ENCODE results near the gene CIB2. TPM values are rescaled to one million over a fixed set of nuclear protein-coding genes. Genes with fewer than 3 reads are reported as not detected.

CIB2 gene
- total and polyA plus RNA-seq, 2 experiments from 2014 or later, result 40.5 to 48.9 TPM

GRCh38 chr15:78171864-78172472 is 40.7 kb upstream of the CIB2 start:
- TF ChIP-seq EZH2phosphoT487 (IDR thresholded peaks at IDR 0.05; ENCODE audit: low read depth, severe bottlenecking, unreplicated experiment), result no peak
- TF ChIP-seq EZH2 (IDR thresholded peaks at IDR 0.05; ENCODE audit: borderline replicate concordance), result no peak
- no peak for TF ChIP-seq CTCF (IDR thresholded peaks at IDR 0.05; ENCODE audit: poor library complexity)
- 97% methylated on average over 9 of the region's 9 CpGs for WGBS (ENCODE audit: low lambda C conversion rate, missing lambda C conversion rate)

GRCh38 chr15:78170848-78171773 is 39.9 kb upstream of the CIB2 start:
- Histone ChIP-seq H3K27ac (no peak overlapping the region), H3K4me1 (ENCODE audit: insufficient read depth) (no peaks in the 10 kb centered on the region), H3K9me3 (ENCODE audit: low read depth) (no peaks in the 10 kb centered on the region), H4K20me1 (ENCODE audit: insufficient read depth, poor library complexity, severe bottlenecking) (no peaks in the 10 kb centered on the region), H3K79me2 (no peaks in the 10 kb centered on the region), H3K4me2 (no peak overlapping the region), H3K4me3 (no peak overlapping the region), H3K36me3 (replicated peaks; ENCODE audit: insufficient read depth, low read depth) (no peaks in the 10 kb centered on the region), H3K9me2 (replicated peaks; ENCODE audit: insufficient read depth) (no peaks in the 10 kb centered on the region), H2AFZ (no peak overlapping the region), H3K27me3 (no peaks in the 10 kb centered on the region)
- no peak for DNase-seq (ENCODE audit: low spot score)
- WGBS (ENCODE audit: low lambda C conversion rate, missing lambda C conversion rate), result 97% methylated on average over 17 of the region's 17 CpGs
- TF ChIP-seq EZH2phosphoT487 (IDR thresholded peaks at IDR 0.05; ENCODE audit: low read depth, severe bottlenecking, unreplicated experiment), result no peak
- no peak for TF ChIP-seq EZH2 (IDR thresholded peaks at IDR 0.05; ENCODE audit: borderline replicate concordance)
- no peak for TF ChIP-seq CTCF (IDR thresholded peaks at IDR 0.05; ENCODE audit: poor library complexity)

More at GRCh38 chr15:78171864-78172472, 40.7 kb upstream of the CIB2 start:
- Histone ChIP-seq H4K20me1 (ENCODE audit: insufficient read depth, poor library complexity, severe bottlenecking) (no peaks in the 10 kb centered on the region), H3K27me3 (no peaks in the 10 kb centered on the region), H3K9me2 (replicated peaks; ENCODE audit: insufficient read depth) (no peaks in the 10 kb centered on the region), H3K79me2 (no peaks in the 10 kb centered on the region), H3K27ac (no peak overlapping the region), H3K36me3 (replicated peaks; ENCODE audit: insufficient read depth, low read depth) (no peaks in the 10 kb centered on the region), H3K4me1 (ENCODE audit: insufficient read depth) (no peaks in the 10 kb centered on the region), H3K4me3 (no peak overlapping the region), H3K4me2 (no peak overlapping the region), H2AFZ (no peak overlapping the region), H3K9me3 (ENCODE audit: low read depth) (no peaks in the 10 kb centered on the region)
- no peak for DNase-seq (ENCODE audit: low spot score)

- H3K36me3 ChIP-seq (replicated peaks; ENCODE audit: insufficient read depth, low read depth), result peaks cover 5% of the 10 kb centered on the region
Observed at GRCh38 chr15:78168608-78169007, 37.4 kb upstream of the CIB2 start.

More at GRCh38 chr15:78168608-78169007, 37.4 kb upstream of the CIB2 start:
- TF ChIP-seq CTCF (IDR thresholded peaks at IDR 0.05; ENCODE audit: poor library complexity), result no peak
- TF ChIP-seq EZH2phosphoT487 (IDR thresholded peaks at IDR 0.05; ENCODE audit: low read depth, severe bottlenecking, unreplicated experiment), result no peak
- TF ChIP-seq EZH2 (IDR thresholded peaks at IDR 0.05; ENCODE audit: borderline replicate concordance), result no peak
- H3K9me2 ChIP-seq (replicated peaks; ENCODE audit: insufficient read depth), result no peaks in the 10 kb centered on the region
- no peak overlapping the region for H3K4me3 ChIP-seq
- H3K79me2 ChIP-seq, result no peaks in the 10 kb centered on the region
- DNase-seq (ENCODE audit: low spot score), result no peak
- no peaks in the 10 kb centered on the region for H3K4me1 ChIP-seq (ENCODE audit: insufficient read depth)
- no peaks in the 10 kb centered on the region for H3K27me3 ChIP-seq
- no peak overlapping the region for H3K27ac ChIP-seq
- WGBS (ENCODE audit: low lambda C conversion rate, missing lambda C conversion rate), result 91% methylated on average over 5 of the region's 5 CpGs
- H3K9me3 ChIP-seq (ENCODE audit: low read depth), result no peaks in the 10 kb centered on the region
- H3K4me2 ChIP-seq, result no peak overlapping the region
- no peaks in the 10 kb centered on the region for H4K20me1 ChIP-seq (ENCODE audit: insufficient read depth, poor library complexity, severe bottlenecking)
- H2AFZ ChIP-seq, result no peak overlapping the region
